OCI-LY3 (cell line): Measurements from ENCODE around the gene AGRN.

ENCODE experiments used
- H2AFZ ChIP-seq: fragments of 200-600, 300-600 bp; shearing (Covaris generic); 2 replicates; pipeline ENCODE4 v1.6.0; 2014; ENCODE audit warnings: antibody characterized with exemption, low read depth, low read length
- H3K27ac ChIP-seq: fragments of 200-600, 300-600 bp; sonication (generic); 2 replicates; pipeline ENCODE4 v1.5.1; 2014; ENCODE audit warnings: mild to moderate bottlenecking, low read length, moderate library complexity, mixed read lengths
- H3K27me3 ChIP-seq: fragments of 200-600, 300-600 bp; sonication (generic); 2 replicates; pipeline ENCODE4 v1.6.1; 2014; ENCODE audit warnings: low read depth, low read length, mixed read lengths
- H3K36me3 ChIP-seq: fragments of 200-600, 300-600 bp; sonication (generic); replicated peaks from 2 replicates; pipeline ENCODE3; 2014; ENCODE audit warnings: low read depth, low read length, mixed read lengths
- H3K4me1 ChIP-seq: fragments of 300-600, 200-600 bp; sonication (generic); 2 replicates; pipeline ENCODE4 v1.6.1; 2014; ENCODE audit warnings: low read length, mixed read lengths
- H3K4me2 ChIP-seq: fragments of 200-600, 300-600 bp; sonication (generic); 2 replicates; pipeline ENCODE4 v1.6.1; 2014; ENCODE audit warnings: low read length, mixed read lengths
- H3K4me3 ChIP-seq: fragments of 300-600, 200-600 bp; sonication (generic); 2 replicates; pipeline ENCODE4 v1.5.1; 2014; ENCODE audit warnings: antibody characterized with exemption, mild to moderate bottlenecking, low read length, moderate library complexity
- H3K79me2 ChIP-seq: fragments of 300-600, 200-600 bp; shearing (Covaris generic); 2 replicates; pipeline ENCODE4 v1.6.1; 2014; ENCODE audit warnings: mild to moderate bottlenecking, low read length, mixed read lengths
- H3K9ac ChIP-seq: fragments of 300-600, 200-600 bp; shearing (Covaris generic); 2 replicates; pipeline ENCODE4 v1.6.0; 2014; ENCODE audit warnings: mild to moderate bottlenecking, low read length, moderate library complexity
- H3K9me3 ChIP-seq: fragments of 200-600, 300-600 bp; shearing (Covaris generic); 2 replicates; pipeline ENCODE4 v1.6.1; 2014; ENCODE audit warnings: low read length, mixed read lengths; ENCODE audit not compliant: insufficient read depth
- H4K20me1 ChIP-seq: fragments of 200-600, 300-600 bp; sonication (generic); 2 replicates; pipeline ENCODE4 v1.6.1; 2016; ENCODE audit warnings: low read length, mixed read lengths; ENCODE audit not compliant: insufficient read depth
- EZH2phosphoT487 ChIP-seq: fragments of 200-600 bp; shearing (Covaris generic); IDR thresholded peaks from 2 replicates; pipeline ENCODE4 v1.6.1; 2018; ENCODE audit warnings: antibody characterized with exemption, mixed run types, low read depth
- TF ChIP-seq, protein P1 (sequence below): fragments of 200-600, 300-600 bp; sonication (generic); IDR thresholded peaks from 2 replicates; pipeline ENCODE4 v1.5.1; 2014; ENCODE audit warnings: antibody characterized with exemption, low read length, low read depth

AGRN gene

DNA sequence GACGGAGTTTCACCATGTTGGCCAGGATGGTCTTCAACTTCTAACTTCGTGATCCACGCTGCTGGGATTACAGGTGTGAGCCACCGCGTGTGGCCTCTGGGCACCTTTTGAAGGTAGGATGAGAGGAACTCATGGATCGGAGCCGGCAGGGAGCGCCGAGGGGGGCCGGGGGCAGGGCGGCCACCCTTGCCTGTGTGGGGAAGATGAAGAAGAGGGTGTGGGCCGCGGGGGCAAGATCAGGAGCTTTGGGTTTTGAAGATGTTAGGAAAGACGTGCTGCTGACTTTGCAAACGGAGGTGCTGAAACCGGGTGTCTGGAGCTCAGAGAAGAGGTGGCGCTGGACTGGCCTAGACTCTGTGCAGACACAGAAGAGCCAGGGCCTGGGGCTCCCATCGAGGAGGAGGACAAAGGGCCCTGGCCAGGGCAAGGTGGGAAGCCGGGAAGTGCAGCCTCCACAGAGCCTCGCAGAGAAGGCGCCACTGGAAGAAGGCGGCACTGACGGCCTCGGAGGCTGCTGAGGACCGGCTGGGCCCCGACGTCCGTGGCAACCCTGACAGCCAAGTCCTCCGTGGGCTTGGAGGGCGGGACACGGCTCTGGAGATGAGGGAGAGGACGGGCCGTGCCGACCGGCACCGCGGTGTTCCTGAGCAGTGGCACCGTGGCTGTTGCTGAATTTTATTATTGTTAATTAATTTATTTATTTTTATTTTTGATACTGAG, 40.5 kb downstream of the AGRN start:
- Histone ChIP-seq H3K79me2 (no peaks in the 10 kb centered on the region), H3K4me2 (no peak overlapping the region), H3K27me3 (peaks cover 42% of the 10 kb centered on the region), H3K27ac (no peak overlapping the region), H4K20me1 (no peaks in the 10 kb centered on the region), H3K36me3 (no peaks in the 10 kb centered on the region), H3K4me3 (no peak overlapping the region), H3K9ac (no peak overlapping the region), H3K9me3 (no peaks in the 10 kb centered on the region), H3K4me1 (peaks cover 21% of the 10 kb centered on the region), H2AFZ (no peak overlapping the region)
- TF ChIP-seq EZH2phosphoT487 = no peak
- TF ChIP-seq, protein P1, sequence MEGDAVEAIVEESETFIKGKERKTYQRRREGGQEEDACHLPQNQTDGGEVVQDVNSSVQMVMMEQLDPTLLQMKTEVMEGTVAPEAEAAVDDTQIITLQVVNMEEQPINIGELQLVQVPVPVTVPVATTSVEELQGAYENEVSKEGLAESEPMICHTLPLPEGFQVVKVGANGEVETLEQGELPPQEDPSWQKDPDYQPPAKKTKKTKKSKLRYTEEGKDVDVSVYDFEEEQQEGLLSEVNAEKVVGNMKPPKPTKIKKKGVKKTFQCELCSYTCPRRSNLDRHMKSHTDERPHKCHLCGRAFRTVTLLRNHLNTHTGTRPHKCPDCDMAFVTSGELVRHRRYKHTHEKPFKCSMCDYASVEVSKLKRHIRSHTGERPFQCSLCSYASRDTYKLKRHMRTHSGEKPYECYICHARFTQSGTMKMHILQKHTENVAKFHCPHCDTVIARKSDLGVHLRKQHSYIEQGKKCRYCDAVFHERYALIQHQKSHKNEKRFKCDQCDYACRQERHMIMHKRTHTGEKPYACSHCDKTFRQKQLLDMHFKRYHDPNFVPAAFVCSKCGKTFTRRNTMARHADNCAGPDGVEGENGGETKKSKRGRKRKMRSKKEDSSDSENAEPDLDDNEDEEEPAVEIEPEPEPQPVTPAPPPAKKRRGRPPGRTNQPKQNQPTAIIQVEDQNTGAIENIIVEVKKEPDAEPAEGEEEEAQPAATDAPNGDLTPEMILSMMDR = no peak

DNA sequence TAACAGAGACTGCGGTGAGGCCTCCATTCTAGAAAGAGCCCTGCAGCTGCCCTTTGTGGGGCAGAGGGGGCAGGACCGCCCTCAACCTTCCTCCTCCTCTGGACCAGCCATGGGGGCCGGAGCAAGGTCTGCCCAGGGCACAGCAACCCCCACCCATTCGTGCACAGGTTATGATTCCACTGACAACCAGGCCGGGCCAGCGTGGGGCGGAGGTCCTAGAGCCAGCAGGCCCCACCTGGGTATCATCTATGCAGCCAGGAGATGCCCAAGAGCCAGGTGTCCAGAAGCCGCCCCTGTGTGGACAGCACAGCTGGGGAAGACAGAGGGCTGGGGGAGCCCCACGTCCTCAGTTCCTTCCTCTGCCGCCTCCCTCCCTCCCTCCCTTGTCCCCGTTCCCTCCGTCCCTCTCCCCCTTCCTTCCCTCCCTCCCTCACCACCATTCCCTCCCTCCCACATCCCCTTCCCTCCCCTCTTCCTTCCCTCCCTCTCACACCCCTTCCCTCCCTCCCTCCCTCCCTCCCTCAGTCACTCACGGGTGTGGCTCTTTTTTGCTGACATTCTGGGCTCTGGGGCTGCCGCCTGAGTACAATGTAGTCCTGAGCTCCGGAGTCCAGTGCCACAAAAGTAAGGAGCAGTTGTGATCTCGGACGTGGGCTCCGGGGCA, 41.9 kb downstream of the AGRN start:
- Histone ChIP-seq H2AFZ (no peak overlapping the region), H3K4me3 (no peak overlapping the region), H3K9ac (no peak overlapping the region), H3K9me3 (no peaks in the 10 kb centered on the region), H3K27ac (no peak overlapping the region), H3K79me2 (no peaks in the 10 kb centered on the region), H4K20me1 (no peaks in the 10 kb centered on the region), H3K4me1 (peaks cover 25% of the 10 kb centered on the region), H3K4me2 (no peak overlapping the region), H3K36me3 (no peaks in the 10 kb centered on the region), H3K27me3 (peaks cover 46% of the 10 kb centered on the region)
- no peak for TF ChIP-seq EZH2phosphoT487
- TF ChIP-seq, protein P1 = no peak

DNA sequence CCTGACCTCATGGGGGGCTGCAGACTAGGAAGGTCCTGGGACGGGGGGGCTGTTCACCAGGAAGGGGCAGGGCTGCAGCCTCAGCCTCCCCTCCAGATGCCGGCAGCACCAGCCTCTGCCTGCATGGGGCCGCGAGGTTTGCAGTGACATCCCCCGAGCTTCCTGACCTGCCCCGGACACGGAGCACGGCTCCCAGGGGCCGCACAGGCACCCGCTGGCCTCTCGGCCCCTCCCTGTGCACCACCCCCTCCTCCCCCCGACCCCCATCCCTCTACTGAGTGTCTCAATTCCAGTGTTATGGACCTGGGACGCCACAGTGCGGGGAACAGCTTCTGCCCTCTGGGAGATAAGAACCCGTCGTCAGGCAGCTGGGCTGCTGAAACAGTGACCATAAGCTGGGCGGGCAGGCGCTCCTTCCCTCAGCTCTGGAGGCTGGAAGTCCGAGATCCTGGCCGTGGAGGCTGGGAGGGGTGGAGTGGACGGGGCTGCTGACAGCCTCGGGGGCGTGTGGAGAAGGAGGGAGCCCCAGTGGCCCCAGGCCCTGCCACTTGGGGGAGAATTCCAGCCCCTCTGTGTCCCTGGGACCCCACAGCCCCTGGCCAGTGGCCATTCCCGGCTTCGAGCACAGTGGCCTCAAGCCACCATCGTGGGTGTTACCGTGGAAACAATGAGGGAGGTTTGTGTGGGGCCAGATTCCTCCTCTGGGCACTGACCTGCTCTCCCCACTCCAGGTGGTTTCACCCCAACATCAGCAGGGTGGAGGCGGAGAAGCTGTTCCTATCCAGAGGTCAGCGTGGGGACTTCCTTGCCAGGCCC, 42.6 kb downstream of the AGRN start:
- no peak overlapping the region for H3K4me2 ChIP-seq
- H3K27me3 ChIP-seq = peaks cover 48% of the 10 kb centered on the region
- no peaks in the 10 kb centered on the region for H3K79me2 ChIP-seq
- H3K9me3 ChIP-seq = no peaks in the 10 kb centered on the region
- H3K4me3 ChIP-seq = no peak overlapping the region
- no peak overlapping the region for H2AFZ ChIP-seq
- no peak overlapping the region for H3K27ac ChIP-seq
- H4K20me1 ChIP-seq = no peaks in the 10 kb centered on the region
- TF ChIP-seq, protein P1 = no peak
- no peak for TF ChIP-seq EZH2phosphoT487
- H3K36me3 ChIP-seq = no peaks in the 10 kb centered on the region
- H3K9ac ChIP-seq = no peak overlapping the region
- peaks cover 25% of the 10 kb centered on the region for H3K4me1 ChIP-seq
